Lower leg skin (tissue), 4 donors: Measurements from ENCODE around the gene PIM3. TPM values are rescaled to one million over a fixed set of nuclear protein-coding genes. Genes with fewer than 3 reads are reported as not detected.

ENCODE experiments used
- DNase-seq, 2 donors: peaks; one replicate each; pipeline ENCODE4 v3.0.0-alpha.2; 2019; ENCODE audit warnings: low spot score in 2 of 2
- H3K4me3 ChIP-seq: fragments of 200-600 bp; sonication (generic); 2 replicates; pipeline ENCODE4 v1.5.1; 2017; ENCODE audit warnings: mild to moderate bottlenecking, low read depth; ENCODE audit not compliant: poor library complexity, severe bottlenecking
- POLR2A ChIP-seq, 2 donors: fragments of 450-650 bp; IDR thresholded peaks; one replicate each; pipeline ENCODE4 v1.6.1; 2016 to 2017; ENCODE audit warnings: antibody characterized with exemption in 2 of 2, mild to moderate bottlenecking in 1 of 2, moderate library complexity in 1 of 2
- WGBS, 2 donors: methylation state at CpG; one replicate each; pipeline ENCODE4 v1.1.5; 2018; 5-methylcytosine and 5-hydroxymethylcytosine counted together
- intact Hi-C: fragments of 100-400 bp; cut with DNase I; formaldehyde crosslinking; loops from one replicate; pipeline ENCODE4 v1.15.0; 2023; ENCODE audit warnings: low total_unique reads
- total RNA-seq, 4 donors: library from RNA; depleted of rRNA; stranded (reverse); fragments of >200 nt; gene quantifications; one replicate each; pipeline ENCODE4 v1.1.0, GENCODE V29; 2016
- TF ChIP-seq, protein P1 (sequence below), 3 donors: fragments of 450-650 bp; IDR thresholded peaks; one replicate each; pipeline ENCODE4 v1.5.1; 2016; ENCODE audit warnings: antibody characterized with exemption in 3 of 3, mild to moderate bottlenecking in 3 of 3, moderate library complexity in 2 of 3

The PIM3 gene
- total RNA-seq, 4 donors from 2014 or later: 149 to 181 (median 163) TPM

DNA sequence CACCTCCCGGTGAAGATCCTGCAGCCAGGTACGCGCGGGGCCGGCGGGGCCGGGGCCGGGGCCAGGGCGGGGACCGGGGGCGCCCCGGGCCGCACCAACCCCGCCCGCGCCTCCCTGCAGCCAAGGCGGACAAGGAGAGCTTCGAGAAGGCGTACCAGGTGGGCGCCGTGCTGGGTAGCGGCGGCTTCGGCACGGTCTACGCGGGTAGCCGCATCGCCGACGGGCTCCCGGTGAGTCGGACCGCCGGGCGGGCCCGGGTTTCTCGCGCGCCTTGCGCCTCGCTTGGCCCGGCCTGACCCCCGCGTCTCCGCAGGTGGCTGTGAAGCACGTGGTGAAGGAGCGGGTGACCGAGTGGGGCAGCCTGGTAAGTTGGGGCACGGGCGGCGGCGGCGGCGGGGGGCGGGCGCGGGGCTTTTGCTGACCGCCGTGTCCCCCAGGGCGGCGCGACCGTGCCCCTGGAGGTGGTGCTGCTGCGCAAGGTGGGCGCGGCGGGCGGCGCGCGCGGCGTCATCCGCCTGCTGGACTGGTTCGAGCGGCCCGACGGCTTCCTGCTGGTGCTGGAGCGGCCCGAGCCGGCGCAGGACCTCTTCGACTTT lies 531 bp downstream of the PIM3 start:
- peak overlapping the region; percentile 82 for H3K4me3 ChIP-seq
- intact Hi-C loops: no loop called here
- peak in 1 of 2 donors; percentile 90 for DNase-seq
- no peak for TF ChIP-seq POLR2A (IDR thresholded peaks at IDR 0.05)
- TF ChIP-seq, protein P1, sequence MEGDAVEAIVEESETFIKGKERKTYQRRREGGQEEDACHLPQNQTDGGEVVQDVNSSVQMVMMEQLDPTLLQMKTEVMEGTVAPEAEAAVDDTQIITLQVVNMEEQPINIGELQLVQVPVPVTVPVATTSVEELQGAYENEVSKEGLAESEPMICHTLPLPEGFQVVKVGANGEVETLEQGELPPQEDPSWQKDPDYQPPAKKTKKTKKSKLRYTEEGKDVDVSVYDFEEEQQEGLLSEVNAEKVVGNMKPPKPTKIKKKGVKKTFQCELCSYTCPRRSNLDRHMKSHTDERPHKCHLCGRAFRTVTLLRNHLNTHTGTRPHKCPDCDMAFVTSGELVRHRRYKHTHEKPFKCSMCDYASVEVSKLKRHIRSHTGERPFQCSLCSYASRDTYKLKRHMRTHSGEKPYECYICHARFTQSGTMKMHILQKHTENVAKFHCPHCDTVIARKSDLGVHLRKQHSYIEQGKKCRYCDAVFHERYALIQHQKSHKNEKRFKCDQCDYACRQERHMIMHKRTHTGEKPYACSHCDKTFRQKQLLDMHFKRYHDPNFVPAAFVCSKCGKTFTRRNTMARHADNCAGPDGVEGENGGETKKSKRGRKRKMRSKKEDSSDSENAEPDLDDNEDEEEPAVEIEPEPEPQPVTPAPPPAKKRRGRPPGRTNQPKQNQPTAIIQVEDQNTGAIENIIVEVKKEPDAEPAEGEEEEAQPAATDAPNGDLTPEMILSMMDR (IDR thresholded peaks at IDR 0.05): no peak
- 0% methylated on average over 37 of the region's 84 CpGs; no CpG with 5 or more reads in 1 of the 2 donors for WGBS, 2 donors

DNA sequence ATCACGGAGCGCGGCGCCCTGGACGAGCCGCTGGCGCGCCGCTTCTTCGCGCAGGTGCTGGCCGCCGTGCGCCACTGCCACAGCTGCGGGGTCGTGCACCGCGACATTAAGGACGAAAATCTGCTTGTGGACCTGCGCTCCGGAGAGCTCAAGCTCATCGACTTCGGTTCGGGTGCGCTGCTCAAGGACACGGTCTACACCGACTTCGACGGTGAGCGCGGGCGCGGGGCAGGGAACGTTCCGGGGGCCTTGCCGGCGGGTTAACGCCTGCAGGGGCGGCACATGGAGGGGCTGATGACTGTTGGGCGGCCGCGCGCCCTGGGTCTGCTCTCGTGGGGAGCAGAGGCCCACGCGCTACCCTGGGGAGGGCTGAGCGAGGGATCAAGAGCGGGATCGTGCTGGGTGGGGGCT lies 1.0 kb downstream of the PIM3 start:
- peak overlapping the region; percentile 82 for H3K4me3 ChIP-seq
- peak in 1 of 2 donors; percentile 89 for DNase-seq
- TF ChIP-seq POLR2A (IDR thresholded peaks at IDR 0.05): no peak
- TF ChIP-seq, protein P1 (IDR thresholded peaks at IDR 0.05): no peak
- intact Hi-C loops: no loop called here
- 1% methylated on average over 14 to 22 of the region's 49 CpGs for WGBS, 2 donors

DNA sequence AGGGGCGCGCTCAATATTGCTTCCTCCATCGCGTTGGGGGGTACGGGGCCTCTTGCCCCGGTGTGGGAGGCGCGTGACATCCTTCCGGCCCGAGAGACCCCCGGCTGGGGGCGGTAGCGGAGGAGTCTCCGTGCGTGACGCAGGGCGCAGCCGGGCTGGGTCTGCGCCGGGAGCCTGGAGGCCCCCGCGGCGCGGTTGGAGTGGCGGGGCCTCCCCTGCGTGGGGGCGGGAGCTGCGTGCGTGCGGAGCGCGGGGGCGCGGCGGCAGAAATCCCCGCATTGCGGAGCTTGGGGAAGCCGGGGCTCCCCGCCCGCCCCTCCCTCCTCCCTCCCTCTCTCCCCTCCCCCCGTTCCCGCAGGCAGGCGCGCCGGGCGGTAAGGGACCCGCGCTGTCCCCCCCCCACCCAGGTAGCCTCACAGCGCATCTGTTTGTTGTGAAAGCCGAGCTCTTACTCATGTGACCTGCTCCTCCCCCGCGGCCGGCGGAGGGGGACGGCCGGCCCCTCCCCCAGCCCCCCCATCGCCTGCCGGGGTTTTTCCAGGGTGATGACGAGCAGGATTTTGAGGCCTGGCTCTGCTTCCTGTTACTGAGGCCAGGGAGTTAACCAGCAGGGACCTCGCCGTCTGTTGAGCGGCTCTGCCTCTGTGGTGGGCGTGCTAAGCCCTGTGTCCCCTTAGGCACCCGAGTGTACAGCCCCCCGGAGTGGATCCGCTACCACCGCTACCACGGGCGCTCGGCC lies 1.6 kb downstream of the PIM3 start:
- peak; percentile 89 to 98 for DNase-seq
- H3K4me3 ChIP-seq: peak overlapping the region; percentile 82
- no peak for TF ChIP-seq POLR2A (IDR thresholded peaks at IDR 0.05)
- TF ChIP-seq, protein P1 (IDR thresholded peaks at IDR 0.05): no peak
- 1 to 2% methylated on average over 20 to 40 of the region's 70 CpGs for WGBS, 2 donors
- intact Hi-C loops: no loop called here

DNA sequence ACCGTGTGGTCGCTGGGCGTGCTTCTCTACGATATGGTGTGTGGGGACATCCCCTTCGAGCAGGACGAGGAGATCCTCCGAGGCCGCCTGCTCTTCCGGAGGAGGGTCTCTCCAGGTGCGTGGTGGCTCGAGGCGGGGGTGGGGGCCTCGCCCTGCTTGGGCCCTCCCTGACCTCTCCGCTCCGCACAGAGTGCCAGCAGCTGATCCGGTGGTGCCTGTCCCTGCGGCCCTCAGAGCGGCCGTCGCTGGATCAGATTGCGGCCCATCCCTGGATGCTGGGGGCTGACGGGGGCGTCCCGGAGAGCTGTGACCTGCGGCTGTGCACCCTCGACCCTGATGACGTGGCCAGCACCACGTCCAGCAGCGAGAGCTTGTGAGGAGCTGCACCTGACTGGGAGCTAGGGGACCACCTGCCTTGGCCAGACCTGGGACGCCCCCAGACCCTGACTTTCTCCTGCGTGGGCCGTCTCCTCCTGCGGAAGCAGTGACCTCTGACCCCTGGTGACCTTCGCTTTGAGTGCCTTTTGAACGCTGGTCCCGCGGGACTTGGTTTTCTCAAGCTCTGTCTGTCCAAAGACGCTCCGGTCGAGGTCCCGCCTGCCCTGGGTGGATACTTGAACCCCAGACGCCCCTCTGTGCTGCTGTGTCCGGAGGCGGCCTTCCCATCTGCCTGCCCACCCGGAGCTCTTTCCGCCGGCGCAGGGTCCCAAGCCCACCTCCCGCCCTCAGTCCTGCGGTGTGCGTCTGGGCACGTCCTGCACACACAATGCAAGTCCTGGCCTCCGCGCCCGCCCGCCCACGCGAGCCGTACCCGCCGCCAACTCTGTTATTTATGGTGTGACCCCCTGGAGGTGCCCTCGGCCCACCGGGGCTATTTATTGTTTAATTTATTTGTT lies 2.4 kb downstream of the PIM3 start:
- H3K4me3 ChIP-seq: peak overlapping the region; percentile 82
- 53 to 61% methylated on average over 46 to 50 of the region's 63 CpGs for WGBS, 2 donors
- peak; percentile 29 to 91 for DNase-seq
- no peak for TF ChIP-seq POLR2A (IDR thresholded peaks at IDR 0.05)
- TF ChIP-seq, protein P1 (IDR thresholded peaks at IDR 0.05): no peak
- intact Hi-C loops: no loop called here

DNA sequence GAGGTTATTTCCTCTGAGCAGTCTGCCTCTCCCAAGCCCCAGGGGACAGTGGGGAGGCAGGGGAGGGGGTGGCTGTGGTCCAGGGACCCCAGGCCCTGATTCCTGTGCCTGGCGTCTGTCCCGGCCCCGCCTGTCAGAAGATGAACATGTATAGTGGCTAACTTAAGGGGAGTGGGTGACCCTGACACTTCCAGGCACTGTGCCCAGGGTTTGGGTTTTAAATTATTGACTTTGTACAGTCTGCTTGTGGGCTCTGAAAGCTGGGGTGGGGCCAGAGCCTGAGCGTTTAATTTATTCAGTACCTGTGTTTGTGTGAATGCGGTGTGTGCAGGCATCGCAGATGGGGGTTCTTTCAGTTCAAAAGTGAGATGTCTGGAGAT lies 3.1 kb downstream of the PIM3 start:
- intact Hi-C loops: no loop called here
- peak; percentile 34 to 87 for DNase-seq
- peak overlapping the region; percentile 82 for H3K4me3 ChIP-seq
- TF ChIP-seq, protein P1 (IDR thresholded peaks at IDR 0.05): no peak
- no peak for TF ChIP-seq POLR2A (IDR thresholded peaks at IDR 0.05)
- WGBS, 2 donors: 43 to 59% methylated on average over 6 of the region's 6 CpGs
